DND-41 (cell line): Measurements from ENCODE around the gene EDIL3.

Experiments used
- ATAC-seq: fragments of 200-7000 bp; cut with Tn5 transposase; 3 replicates; pipeline ENCODE4 v1.9.1; 2021; ENCODE audit warnings: low read depth; ENCODE audit not compliant: insufficient read depth
- DNase-seq: peaks from one replicate; pipeline ENCODE4 v3.0.0-alpha.2; 2020
- H2AFZ ChIP-seq: 2 replicates; pipeline ENCODE4 v1.6.0; 2012; ENCODE audit warnings: low read depth, low read length
- H3K27ac ChIP-seq: 2 replicates; pipeline ENCODE4 v1.5.1; 2012; ENCODE audit warnings: low read length, inconsistent platforms
- H3K27me3 ChIP-seq: fragments of 200-600 bp; sonication (generic); 2 replicates; pipeline ENCODE4 v1.6.0; 2012; ENCODE audit warnings: low read length, mild to moderate bottlenecking, inconsistent platforms; ENCODE audit not compliant: insufficient read depth, poor library complexity
- H3K36me3 ChIP-seq: 2 replicates; pipeline ENCODE4 v1.5.1; 2012; ENCODE audit warnings: low read length, inconsistent platforms; ENCODE audit not compliant: insufficient read depth
- H3K4me1 ChIP-seq: 2 replicates; pipeline ENCODE4 v1.5.1; 2012; ENCODE audit warnings: mild to moderate bottlenecking, low read length; ENCODE audit not compliant: insufficient read depth
- H3K4me2 ChIP-seq: 2 replicates; pipeline ENCODE4 v1.6.0; 2012; ENCODE audit warnings: mild to moderate bottlenecking, moderate library complexity, low read length, inconsistent platforms; ENCODE audit not compliant: insufficient read depth
- H3K4me3 ChIP-seq, 2 experiments: fragments of 200-600 bp in 1 of 2; shearing (Covaris generic) in 1 of 2; 2 replicates each; pipeline ENCODE4 v1.5.1; 2012 to 2016; ENCODE audit warnings: inconsistent platforms in 2 of 2, low read length in 2 of 2, mild to moderate bottlenecking in 2 of 2, low read depth in 1 of 2, moderate library complexity in 1 of 2
- H3K79me2 ChIP-seq: 2 replicates; pipeline ENCODE4 v1.6.0; 2012; ENCODE audit warnings: low read length, inconsistent platforms; ENCODE audit not compliant: insufficient read depth
- H3K9ac ChIP-seq: 2 replicates; pipeline ENCODE4 v1.6.0; 2012; ENCODE audit warnings: low read depth, mild to moderate bottlenecking, inconsistent platforms, low read length, moderate library complexity
- H3K9me3 ChIP-seq: 2 replicates; pipeline ENCODE4 v1.5.1; 2012; ENCODE audit warnings: low read length, moderate library complexity, mild to moderate bottlenecking, inconsistent platforms; ENCODE audit not compliant: insufficient read depth, severe bottlenecking
- H4K20me1 ChIP-seq: 2 replicates; pipeline ENCODE4 v1.6.0; 2012; ENCODE audit warnings: low read length; ENCODE audit not compliant: insufficient read depth
- CTCF ChIP-seq: IDR thresholded peaks from 2 replicates; pipeline ENCODE4 v1.5.1; 2012; ENCODE audit warnings: borderline replicate concordance, low read length, moderate library complexity, mild to moderate bottlenecking; ENCODE audit not compliant: poor library complexity, severe bottlenecking; ENCODE audit errors: extremely low read depth
- EZH2 ChIP-seq: IDR thresholded peaks from 3 replicates; pipeline ENCODE4 v1.6.1; 2012; ENCODE audit warnings: borderline replicate concordance, low read depth, mild to moderate bottlenecking, moderate library complexity, low read length, inconsistent platforms; ENCODE audit not compliant: severe bottlenecking

The EDIL3 gene

DNA sequence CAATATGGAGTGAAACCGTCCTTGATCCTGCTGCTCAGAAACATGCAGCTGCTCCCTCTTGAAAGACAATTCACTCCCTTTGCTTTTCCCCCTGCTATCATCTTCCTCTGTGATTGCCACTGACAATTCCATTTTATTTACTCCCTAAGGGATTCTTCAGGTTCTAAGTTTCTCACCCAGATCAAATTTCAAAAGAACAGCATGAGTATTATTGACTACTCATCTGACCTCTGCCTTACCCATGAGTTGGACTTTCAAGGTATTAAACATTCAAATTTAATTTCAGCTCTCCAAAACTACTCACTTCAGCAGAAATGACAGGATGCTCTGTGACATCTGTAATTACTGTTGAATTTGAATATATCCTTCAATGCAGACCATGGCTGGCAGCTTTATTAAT, 427.5 kb downstream of the EDIL3 start:
- Histone ChIP-seq H3K9me3 (no peaks in the 10 kb centered on the region), H3K4me3 (no peak overlapping the region), H3K36me3 (no peaks in the 10 kb centered on the region), H3K4me1 (no peaks in the 10 kb centered on the region), H4K20me1 (no peaks in the 10 kb centered on the region), H2AFZ (no peak overlapping the region), H3K79me2 (no peaks in the 10 kb centered on the region), H3K4me2 (no peak overlapping the region), H3K9ac (no peak overlapping the region), H3K27me3 (no peaks in the 10 kb centered on the region), H3K27ac (no peak overlapping the region)
- DNase-seq (no peak), ATAC-seq (no peak)
- TF ChIP-seq CTCF: no peak
- no peak for TF ChIP-seq EZH2

GRCh38 chr5:83956386-83956785, 428.3 kb downstream of the EDIL3 start:
- TF ChIP-seq EZH2: no peak
- no peak for TF ChIP-seq CTCF
- Histone ChIP-seq H4K20me1 (no peaks in the 10 kb centered on the region), H3K4me1 (no peaks in the 10 kb centered on the region), H2AFZ (no peak overlapping the region), H3K4me2 (no peak overlapping the region), H3K4me3 (no peak overlapping the region), H3K9ac (no peak overlapping the region), H3K36me3 (no peaks in the 10 kb centered on the region), H3K79me2 (no peaks in the 10 kb centered on the region), H3K27ac (no peak overlapping the region), H3K27me3 (no peaks in the 10 kb centered on the region), H3K9me3 (no peaks in the 10 kb centered on the region)
- DNase-seq (no peak), ATAC-seq (no peak)

DNA sequence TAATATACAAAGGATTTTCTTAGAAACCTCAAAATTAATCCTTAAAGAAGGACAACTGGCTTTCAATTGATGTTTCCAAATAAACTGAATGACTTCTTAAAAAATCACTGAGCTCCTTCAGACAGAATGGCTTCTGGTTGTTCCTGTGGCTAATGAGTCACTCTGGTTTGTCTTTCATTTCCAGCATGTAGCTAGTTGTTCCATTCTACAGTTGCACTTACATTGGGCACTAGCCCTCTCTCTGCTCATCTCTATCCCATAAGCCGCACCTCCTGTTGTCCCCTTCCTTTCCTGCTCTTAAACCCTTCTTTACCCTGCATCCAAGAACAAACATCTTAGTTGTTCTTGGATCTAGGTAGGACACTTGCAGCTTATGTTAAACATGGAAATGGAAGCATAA, 428.8 kb downstream of the EDIL3 start:
- Histone ChIP-seq H3K4me3 (no peak overlapping the region), H3K36me3 (no peaks in the 10 kb centered on the region), H3K79me2 (no peaks in the 10 kb centered on the region), H2AFZ (no peak overlapping the region), H3K4me1 (no peaks in the 10 kb centered on the region), H3K27me3 (no peaks in the 10 kb centered on the region), H3K27ac (no peak overlapping the region), H3K9me3 (no peaks in the 10 kb centered on the region), H3K4me2 (no peak overlapping the region), H4K20me1 (no peaks in the 10 kb centered on the region), H3K9ac (no peak overlapping the region)
- peak; percentile 78 for ATAC-seq
- TF ChIP-seq CTCF: no peak
- TF ChIP-seq EZH2: no peak
- DNase-seq: no peak

- no peaks in the 10 kb centered on the region for H4K20me1 ChIP-seq
- H3K9me3 ChIP-seq: no peaks in the 10 kb centered on the region
- no peak overlapping the region for H3K27ac ChIP-seq
- peaks cover 11% of the 10 kb centered on the region for H3K27me3 ChIP-seq
- ATAC-seq (no peak), DNase-seq (no peak)
- no peaks in the 10 kb centered on the region for H3K79me2 ChIP-seq
- no peaks in the 10 kb centered on the region for H3K4me1 ChIP-seq
- no peak overlapping the region for H3K9ac ChIP-seq
- no peaks in the 10 kb centered on the region for H3K36me3 ChIP-seq
- H3K4me3 ChIP-seq: no peak overlapping the region
- TF ChIP-seq EZH2: no peak
- TF ChIP-seq CTCF: no peak
- no peak overlapping the region for H3K4me2 ChIP-seq
- H2AFZ ChIP-seq: no peak overlapping the region
Measured at GRCh38 chr5:83947763-83948162, 436.9 kb downstream of the EDIL3 start.
